Limb (tissue), 2 donors: ENCODE measurements around the gene FAM216B.
"Not testable (repeated sequence)": the region's sequence is repeated elsewhere in the genome, so short reads cannot be mapped to it uniquely, and the experiment has no call there.

Source experiments
- DNase-seq, 2 donors: peaks; one replicate each; pipeline ENCODE4 v3.0.0-alpha.2; 2016; ENCODE audit errors: extremely low spot score in 2 of 2

FAM216B gene

DNA sequence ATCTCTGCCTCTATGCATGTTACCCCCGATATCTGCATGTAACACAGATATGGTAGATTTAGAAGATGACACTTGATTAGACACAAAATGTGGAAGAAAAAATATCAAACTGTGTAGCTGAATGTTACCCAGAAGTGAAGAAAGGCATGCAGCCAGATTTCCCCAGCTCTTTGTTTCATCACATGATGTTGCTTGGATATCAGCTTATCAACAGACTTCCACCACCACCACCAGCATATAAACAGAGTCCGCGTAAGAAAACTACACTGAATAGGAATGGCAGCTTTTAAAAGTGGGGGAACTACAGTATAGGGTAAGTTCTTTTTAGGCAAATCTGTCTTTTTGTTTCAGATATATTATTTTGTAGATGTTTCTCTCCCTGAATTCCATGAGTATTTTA, at the start of gene FAM216B:
FAM216B (plus strand) TSS at position 233 of the 400 bp plus-strand sequence. CDS start 2,484 bp downstream, outside the sequence.
- DNase-seq, result no peak

DNA sequence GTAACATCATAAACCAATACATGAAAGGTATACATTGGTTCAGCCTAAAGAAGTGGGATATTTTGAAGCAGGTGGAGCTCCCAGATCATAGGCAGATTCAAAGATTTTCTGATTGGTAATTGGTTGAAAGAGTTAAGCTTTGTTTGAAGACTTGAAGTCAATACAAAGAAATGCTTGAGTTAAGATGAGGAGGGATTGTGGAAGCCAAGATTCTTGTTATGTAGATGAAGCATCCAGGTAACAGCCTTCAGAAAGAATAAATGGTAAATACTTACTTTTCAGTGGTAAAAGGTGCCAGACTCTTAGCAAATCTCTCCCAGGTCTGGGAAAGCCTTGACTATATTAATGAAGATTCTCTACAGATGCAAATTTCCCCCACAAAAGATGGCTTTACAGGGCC, 49.3 kb upstream of the FAM216B start:
- no peak for DNase-seq

- DNase-seq, result no peak
Measured at GRCh38 chr13:42733046-42733445, 48.3 kb upstream of the FAM216B start.

GRCh38 chr13:42735010-42735409, 46.4 kb upstream of the FAM216B start:
- DNase-seq, result no peak

DNA sequence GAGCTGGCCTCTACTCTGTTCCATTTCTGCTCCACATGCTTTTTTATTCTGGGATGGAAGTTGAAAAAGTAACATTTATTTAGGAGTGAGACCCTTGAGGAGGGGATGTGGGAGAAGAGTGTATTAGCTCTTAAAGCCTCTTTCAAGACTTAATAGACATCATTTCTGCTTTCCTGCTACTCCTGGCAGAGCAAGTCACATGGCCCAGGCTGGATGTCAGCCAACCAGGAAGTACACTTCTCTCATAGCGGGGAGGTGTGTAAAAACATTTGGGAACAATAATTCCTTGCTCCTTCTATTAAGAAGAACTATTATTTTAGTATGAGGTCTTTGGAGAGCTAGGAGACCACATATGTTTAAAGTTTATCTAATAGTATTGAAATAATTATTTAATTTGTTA, 40.6 kb upstream of the FAM216B start:
- peak in 1 of 2 donors; percentile 53 for DNase-seq

GRCh38 chr13:42741914-42742313, 39.5 kb upstream of the FAM216B start:
- no peak for DNase-seq

DNA sequence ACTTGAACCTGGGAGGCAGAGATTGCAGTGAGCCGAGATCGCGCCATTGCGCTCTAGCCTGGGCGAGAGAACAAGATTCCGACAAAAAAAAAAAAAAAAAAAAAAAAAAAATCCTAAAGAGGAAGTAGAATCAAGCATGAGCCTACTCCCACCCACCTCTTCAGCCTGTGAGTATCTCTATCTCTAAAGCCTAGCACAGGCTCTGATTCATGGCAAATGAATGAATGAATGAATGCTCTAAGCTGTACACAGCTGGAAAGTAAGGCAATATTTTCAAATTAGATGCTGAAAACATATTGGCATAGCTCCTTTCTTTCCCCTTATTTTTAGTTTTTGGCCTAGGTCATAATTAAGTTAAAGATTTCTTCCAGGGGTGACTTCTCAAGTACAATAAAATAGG, 35.7 kb upstream of the FAM216B start:
- no peak for DNase-seq

DNA sequence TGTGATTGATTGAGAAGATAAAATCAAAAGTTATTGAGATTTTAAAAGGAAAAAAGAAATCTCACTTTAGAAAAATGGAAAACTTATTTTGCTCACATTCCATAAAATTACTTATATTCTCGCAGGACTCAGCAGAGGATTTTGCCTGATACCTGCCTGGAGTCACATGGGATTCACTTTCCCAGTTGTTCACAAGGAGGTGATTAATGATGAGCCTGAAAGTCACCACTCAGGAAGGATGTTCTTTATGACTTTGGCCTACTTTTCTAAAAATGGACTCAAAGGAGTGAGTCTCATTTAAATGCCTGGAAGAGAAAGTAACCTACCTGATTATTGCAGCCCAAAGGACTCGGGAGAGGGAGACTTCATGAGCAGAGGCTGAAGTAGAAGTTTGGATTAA, 34.5 kb upstream of the FAM216B start:
- no peak for DNase-seq

- no peak for DNase-seq
Measured at GRCh38 chr13:42747399-42747873, 33.9 kb upstream of the FAM216B start.

GRCh38 chr13:42750794-42751193, 30.6 kb upstream of the FAM216B start:
- DNase-seq, result no peak

GRCh38 chr13:42751693-42752092, 29.7 kb upstream of the FAM216B start:
- DNase-seq, result no peak

DNA sequence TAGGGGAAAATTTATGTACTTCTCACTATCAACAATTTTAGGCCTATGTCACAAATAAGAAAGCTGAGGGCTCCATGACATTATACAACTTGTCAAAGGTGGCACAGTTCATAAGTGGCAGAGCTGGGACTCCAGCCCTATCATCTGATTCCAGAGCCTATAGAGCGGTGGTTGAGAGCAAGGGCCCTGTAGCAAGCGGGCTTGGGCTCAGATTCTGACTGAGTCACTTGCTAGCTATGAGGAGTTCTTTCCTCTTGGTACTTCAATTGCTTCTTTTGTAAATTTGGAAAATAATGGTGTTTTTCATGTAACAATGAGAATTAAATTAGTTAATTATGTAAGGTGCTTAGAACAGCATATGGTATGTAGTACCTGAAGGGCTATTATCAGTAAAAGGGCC, 28.7 kb upstream of the FAM216B start:
- no peak for DNase-seq

GRCh38 chr13:42753697-42754096, 27.7 kb upstream of the FAM216B start:
- DNase-seq, result no peak

DNA sequence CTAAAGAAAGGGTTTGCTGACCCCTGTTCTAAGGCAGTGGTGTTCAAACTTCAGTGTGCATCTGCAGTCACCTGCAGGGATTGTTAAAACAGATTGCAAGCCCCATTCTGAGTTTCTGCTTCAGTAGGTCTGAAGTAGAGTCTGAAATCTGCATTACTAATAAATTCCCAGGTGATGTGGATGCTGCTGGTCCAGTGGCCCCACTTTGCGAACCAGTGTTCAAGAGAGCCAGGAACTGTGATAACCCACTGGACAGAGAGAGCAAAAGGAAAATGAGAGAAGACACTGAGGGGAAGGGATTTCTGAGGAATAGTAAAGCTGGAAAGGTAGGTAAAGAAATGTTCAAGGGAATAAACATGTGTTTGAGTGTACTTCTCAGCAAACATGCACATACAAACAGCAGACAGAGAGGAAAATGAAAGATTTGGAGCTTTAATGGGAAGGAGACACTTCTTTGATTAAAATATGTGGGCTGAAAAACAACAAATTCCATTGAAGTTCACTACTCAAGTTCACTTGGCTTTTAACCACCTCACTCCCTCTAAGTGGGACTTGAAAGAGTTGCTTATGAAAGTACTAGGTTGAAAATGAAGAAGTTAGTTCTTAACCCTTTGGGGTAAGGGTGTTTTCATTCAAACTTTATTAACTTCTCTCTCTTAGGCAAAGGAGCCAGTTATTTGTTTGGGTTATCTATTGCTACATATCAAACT, 26.4 kb upstream of the FAM216B start:
- peak in 1 of 2 donors; percentile 17 for DNase-seq

DNA sequence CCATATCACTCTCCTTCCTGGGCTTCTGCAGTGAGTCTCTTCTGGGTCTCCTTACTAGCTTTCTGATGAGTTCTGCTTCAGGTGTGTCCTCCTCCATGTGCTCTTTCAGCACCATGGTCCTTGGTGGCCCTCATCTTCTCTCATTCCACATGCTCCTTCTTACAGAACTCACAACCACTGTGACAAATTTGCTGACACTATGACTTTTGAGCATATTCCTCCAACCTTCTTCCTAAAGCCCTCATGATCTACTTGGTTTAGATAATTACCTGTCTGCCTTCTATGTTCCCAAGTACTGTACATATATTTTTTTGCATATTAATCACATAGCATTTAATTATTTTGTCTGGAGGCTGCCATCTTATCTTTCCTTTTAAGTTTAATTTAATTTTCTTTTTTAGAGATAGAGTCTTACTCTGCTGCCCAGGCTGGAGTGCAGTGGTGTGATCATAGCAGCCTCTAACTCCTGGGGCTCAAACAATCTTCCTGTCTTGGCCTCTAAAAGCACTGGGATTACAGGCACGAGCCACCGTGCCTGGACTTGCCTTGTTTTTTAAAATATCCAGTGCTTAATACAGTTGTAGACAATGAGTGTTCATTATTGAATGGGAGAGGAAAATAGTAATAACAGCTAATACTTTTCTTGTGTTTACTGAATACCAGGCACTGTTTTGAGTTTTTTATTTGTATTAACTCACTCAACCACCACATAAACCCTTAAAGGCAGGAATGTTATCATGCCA, 23.5 kb upstream of the FAM216B start:
- DNase-seq, result no peak

- no peak for DNase-seq
Measured at GRCh38 chr13:42758515-42758914, 22.9 kb upstream of the FAM216B start.

DNA sequence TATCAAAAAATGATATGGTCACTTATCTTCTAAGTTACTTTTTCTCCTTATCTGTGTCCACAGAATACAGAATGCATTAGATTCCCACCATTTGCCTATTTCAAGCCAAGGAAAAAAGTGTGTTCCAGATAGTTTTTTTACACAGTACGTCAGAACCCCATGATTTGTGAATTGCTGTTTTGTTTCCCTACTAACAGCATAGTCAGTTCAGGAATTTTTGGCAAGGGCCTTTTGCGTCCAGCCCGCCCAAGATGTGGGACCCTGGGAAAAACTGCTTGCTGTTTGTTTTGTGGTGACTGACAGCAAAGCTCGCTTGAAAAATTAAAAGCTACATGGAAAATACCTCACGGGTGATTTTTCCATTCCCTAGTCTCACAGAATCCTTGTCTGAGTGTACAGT, 20.4 kb upstream of the FAM216B start:
- peak; percentile 43 to 45 for DNase-seq

DNA sequence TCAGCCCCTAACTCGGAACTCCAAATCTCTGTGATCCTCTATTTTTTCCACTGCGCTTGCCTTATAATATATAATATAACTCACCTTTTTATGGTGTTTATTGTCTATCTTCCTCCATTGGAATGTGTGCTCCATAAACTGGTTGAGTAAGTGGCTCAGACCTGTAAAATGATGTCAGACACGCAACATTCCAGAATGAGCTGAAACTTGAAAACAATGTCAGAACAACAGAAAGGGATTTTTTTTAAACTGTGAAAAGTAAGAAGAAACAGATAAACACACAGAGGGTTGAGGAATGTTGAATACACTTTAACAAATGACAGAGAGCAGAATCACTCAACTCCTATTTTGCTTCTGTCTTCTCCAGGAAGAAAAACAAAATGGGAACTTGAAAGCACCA, 19.1 kb upstream of the FAM216B start:
- no peak for DNase-seq

DNA sequence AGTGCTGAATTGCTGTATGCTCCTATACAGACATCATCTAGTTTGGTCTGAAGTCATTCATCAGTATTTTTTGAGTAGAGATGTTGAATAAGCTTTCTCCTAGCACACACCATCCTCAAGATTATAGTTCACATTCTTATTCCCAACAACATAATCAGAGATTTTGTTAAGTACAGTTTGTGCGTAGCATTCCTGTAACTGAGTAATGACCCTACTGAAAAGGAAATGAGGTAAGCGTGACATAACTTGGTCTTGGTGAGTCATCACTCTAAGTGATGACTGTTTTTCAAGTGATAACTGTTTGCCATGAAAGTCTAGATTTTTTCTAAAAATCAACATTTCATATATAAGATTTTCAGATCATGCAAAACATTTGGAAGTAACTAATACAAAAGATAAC, 18.5 kb upstream of the FAM216B start:
- no peak for DNase-seq

DNA sequence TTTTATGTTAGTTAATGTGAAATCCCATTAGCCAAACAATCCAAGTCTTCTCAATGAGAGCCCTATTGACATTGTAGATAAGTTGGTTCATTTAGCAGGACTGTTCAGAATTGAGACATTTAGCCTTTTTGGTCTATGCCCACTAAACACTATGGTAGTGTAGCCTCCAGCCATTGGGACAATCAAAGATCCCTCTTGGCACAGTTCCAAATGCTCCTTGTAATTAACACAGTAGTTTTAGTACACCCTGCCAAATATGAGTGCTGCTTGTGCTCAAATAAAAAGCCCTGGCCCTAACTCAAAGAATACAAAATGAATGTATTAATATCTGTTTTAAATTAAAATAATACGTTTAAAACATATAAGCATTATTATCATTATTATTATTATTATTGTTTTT, 15.4 kb upstream of the FAM216B start:
- DNase-seq, result no peak

DNA sequence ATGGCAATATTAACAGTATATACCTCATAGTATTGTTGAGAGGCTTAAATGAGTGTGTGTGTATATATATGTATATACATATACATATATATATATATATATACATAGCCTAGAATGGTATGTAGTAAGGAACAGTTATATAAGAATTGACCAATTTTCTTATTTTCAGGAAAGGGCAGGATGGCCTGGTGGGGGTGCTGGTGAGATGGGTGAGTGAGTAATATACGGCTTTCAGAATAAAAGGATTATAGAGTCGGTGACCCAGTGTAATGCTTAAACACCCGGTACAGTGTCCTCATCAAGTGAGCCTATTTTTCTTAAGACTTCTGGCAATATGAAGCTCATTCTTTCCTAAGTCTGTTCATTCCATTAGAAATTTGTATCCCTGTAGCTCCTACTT, 11.7 kb upstream of the FAM216B start:
- DNase-seq, result no peak

GRCh38 chr13:42776558-42776957, 4.8 kb upstream of the FAM216B start:
- not testable (repeated sequence) for DNase-seq

- no peak for DNase-seq
Measured at GRCh38 chr13:42777467-42777866, 3.9 kb upstream of the FAM216B start.
